GM19351 (cell line): ENCODE results near the gene FAM168A.

Experiments
- ATAC-seq: cut with Tn5 transposase; IDR thresholded peaks from one replicate; pipeline ENCODE4 v1.9.1; 2021; ENCODE audit warnings: mild to moderate bottlenecking, moderate library complexity; ENCODE audit not compliant: unreplicated experiment

The FAM168A gene

DNA sequence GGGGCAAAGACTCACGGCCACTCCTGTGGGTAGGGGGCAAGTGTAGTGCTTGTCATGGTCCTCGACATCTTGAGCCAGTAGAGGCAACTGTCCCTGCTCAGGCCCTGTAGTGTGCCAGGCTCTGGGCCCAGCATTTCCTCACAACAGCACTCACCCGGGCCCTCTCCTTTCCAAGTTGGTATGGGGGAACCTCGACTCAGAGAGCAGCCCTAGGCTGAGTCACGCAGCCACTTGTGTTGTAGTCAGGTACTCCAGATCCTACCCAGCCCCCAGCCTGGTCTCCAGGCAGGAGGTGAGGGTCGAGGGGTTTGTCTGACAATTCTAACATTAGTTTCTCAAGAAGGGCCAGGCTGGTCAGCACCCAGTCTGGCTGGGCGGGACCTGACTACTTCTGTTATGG is 217.6 kb downstream of the FAM168A start:
- no peak for ATAC-seq

DNA sequence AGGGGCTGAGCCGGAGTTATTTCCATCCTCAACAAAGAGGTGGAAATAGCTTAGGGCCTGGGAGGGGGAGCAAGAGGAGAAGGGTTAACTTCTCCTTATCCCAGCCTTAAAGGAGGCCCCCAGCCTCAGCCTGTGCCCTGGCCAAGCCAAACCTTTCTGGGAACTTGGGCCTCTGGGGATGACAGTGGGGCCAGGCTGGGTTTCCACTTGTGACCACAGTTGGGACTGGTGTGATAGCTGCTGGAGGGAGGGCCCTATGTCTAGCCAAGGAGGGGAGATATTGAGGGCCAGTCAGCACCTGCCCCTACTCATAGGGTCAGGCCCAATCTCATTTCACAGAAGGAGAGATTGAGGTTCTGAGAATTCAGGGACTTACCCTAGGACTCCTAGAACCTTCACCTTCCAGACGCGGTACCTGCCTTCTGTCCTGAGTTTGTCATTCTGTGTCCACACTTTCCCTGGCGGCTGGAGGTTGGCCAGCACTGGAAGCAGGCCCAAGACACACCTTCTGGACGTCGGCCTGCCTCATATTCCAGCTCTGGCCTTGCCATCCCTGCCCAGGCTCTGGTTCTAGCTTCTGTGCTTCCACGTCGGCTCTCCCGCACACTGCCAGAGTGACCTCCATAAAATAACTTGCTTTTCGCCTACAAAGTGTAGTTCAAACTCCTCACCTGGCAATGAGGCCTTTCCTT is 218.6 kb downstream of the FAM168A start:
- no peak for ATAC-seq

DNA sequence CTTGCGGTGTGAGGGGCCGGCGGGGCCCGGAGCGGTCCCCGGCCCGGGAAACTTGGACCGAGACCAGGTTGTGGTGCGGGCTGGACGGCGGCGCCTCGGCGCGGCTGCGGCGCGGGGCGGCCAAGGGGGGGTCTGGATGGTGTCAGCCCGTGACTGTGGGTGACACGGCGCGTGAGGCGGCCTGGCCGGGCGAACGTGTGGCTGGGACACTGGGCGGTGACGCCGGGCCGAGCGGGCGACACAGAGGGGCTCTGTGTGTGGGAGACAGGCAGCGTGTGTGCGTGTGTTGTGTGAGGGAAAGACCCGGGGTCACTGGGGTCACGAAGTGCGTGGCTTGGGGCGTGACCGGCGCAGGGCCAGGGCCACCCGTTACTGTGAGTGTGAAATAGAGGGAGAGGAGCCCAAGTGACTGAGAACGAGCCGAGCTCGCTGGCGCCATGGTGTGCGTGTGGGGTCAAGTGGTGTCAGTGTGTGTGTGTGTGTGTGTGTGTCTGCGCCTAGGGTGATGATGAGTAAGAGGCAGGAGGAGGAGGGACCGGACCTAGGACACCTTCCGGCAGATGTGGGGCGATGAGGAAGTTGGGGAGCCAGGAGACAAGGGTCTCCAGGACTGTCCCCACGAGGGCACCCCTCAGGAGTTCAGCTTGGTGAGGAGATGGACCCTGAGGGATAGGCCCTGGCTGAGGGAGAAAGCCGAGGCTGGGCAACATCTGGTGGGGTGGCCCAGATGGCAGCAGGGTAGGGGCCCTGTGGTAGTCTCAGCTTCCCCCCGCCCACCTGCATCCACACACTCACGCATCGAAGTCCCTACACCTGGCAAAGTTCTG is 220.9 kb downstream of the FAM168A start:
- ATAC-seq: peak; percentile 21

- ATAC-seq: peak; percentile 71
These were observed 221.6 kb downstream of the FAM168A start, which contains the start of gene RELT for GRCh38 chr11:73376160-73376802. Gene RELT, plus strand, starts transcription at chr11:73376399. Its CDS starts 12,738 bp downstream, at chr11:73389137.

GRCh38 chr11:73375830-73376159 is 222.1 kb downstream of the FAM168A start:
- no peak for ATAC-seq

DNA sequence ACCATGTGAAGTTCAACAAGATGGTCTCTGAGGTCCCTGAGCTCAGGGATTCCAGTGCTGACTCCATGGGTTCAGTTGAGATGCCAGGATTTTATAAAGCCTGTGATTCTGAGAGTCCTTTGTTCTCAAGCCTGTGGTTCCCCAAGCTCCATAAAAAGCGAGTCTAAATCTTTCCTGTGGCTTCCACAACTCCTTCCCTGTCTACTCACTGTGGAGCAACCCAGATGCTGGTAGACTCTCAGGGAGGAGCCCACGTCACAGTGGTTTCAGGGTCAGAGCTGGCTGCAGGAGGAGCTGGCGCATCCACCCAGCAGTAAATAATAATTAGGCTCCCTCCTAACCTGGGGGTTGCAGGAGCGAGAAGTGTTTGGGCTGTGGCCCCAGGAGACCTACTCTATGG is 223.8 kb downstream of the FAM168A start:
- no peak for ATAC-seq

- no peak for ATAC-seq
These were observed 225.4 kb downstream of the FAM168A start for GRCh38 chr11:73372375-73372993.

DNA sequence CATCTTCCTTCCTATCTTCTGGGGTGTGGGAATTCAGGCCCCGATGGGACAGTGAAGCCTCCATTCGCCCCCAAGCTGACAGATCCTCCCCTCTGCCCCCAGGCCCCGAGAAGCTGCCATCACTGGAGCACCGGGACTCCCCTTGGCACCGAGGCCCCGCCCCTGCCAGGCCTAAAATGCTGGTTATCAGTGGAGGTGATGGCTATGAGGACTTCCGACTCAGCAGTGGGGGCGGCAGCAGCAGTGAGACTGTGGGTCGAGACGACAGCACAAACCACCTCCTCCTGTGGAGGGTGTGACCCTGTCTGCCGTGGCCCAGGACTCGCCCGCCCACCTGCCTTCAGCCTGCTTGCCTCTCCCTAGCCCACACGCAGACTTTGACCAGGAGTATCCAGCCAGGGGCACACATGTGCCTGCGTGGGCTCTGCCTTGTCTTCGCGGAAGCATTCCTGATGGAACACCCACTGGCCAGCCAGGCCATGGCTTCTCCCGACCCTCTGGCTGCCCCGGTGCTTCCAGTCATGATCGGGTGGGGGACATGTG is 230.4 kb downstream of the FAM168A start:
- ATAC-seq: no peak

- no peak for ATAC-seq
These were observed 231.0 kb downstream of the FAM168A start for GRCh38 chr11:73366953-73367352.

DNA sequence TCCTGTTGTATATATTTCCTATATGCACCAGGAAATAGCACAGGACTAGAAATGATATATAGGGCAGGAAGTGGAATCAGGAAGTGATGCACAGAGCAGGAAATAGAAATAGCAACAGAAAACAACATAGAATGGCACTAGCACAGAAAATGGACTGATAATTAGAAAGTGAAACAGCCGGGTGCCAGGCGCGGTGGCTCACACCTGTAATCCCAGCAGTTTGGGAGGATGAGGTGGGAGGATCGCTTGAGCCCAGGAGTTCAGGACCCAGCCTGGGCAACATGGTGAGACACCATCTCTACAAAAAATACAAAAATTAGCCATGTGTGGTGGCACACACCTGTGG is 231.7 kb downstream of the FAM168A start:
- ATAC-seq: no peak

DNA sequence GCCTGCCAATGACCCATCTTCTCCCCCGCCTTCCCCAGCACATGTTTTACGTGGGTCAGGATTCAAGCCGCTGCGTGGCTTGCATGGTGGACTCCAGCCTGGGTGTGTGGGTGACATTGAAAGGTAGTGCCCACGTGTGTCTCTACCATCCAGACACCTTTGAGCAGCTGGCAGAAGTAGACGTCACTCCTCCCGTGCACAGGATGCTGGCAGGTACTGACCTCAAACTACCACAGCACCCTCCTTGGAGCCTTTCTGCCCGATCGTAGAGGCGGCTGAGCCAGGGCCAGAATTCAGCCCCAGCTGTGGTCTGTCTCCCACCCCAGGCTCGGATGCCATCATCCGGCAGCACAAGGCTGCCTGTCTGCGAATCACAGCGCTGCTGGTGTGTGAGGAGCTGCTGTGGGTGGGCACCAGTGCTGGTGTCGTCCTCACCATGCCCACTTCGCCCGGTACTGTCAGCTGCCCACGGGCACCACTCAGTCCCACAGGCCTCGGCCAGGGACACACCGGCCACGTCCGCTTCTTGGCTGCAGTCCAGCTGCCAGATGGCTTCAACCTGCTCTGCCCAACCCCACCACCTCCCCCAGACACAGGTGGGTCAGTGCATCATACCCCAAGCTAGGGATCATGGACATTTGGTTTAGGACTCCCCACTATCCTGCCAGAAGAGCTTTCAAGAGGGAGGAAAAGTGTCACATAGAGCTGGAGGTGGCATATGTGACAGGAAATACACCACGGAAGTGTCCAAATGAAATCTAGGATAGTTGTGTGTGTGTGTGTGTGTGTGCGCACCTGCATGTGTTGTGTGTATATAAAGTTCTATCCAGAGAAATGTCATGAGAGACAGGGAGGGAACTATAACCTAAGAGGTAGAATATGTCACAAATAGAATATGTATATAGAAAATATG is 232.3 kb downstream of the FAM168A start:
- no peak for ATAC-seq

GRCh38 chr11:73363147-73363546 is 234.8 kb downstream of the FAM168A start:
- no peak for ATAC-seq

DNA sequence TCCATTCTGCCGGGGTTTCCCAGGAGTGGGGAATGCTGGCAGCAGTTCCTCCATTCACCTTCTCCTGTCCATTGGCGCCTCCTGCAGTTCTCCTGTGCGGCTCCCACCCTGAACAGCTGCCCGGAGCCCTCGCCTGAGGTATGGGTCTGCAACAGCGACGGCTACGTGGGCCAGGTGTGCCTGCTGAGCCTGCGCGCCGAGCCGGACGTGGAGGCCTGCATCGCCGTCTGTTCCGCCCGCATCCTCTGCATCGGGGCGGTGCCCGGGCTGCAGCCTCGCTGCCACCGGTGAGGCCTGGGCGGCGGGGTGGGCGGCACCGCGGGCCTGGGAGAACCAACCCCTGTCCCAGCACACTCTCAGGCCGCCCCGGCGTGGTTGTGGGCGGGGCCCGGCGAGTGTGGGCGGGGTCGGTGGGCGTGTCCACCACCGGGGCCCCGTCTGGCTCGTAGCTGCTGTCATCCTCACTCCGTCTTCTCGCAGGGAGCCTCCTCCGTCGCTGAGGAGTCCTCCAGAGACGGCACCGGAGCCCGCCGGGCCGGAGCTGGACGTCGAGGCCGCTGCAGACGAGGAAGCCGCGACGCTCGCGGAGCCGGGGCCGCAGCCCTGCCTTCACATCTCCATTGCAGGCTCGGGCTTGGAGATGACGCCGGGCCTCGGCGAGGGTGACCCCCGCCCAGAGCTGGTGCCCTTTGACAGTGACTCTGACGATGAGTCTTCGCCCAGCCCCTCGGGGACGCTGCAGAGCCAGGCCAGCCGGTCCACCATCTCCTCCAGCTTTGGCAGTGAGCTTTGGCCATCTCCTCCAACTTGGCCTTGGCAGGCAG is 235.7 kb downstream of the FAM168A start:
- no peak for ATAC-seq

DNA sequence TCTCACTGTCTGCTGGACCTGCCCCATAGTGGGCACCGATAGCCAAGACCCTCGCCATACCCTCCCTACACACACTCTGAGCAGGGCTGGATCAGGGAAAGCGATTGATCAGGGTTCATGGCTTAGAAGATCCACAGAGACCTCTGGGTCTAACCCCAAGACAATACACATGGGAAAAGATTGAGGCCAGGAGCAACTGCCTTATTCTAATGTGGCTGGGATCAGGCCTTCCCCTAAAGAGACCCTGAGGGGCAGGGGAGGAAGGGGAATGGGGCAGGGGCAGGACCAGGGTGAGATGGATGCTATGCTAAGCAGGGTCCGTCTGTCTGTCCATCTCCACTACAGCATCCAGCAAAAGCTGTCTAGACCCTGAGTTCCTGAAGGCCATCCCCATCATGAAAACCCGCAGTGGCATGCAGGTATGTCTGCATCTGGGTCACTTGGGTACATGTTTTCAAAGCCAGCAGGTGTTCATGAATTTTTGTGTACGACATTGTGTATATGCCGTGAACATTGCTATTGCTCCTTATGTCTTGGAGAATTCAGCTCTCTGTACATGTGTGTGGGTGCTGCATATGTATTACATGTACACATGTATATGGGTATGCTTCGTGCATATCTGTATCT is 237.1 kb downstream of the FAM168A start:
- ATAC-seq: no peak

GRCh38 chr11:73359930-73360742 is 237.8 kb downstream of the FAM168A start:
- no peak for ATAC-seq

DNA sequence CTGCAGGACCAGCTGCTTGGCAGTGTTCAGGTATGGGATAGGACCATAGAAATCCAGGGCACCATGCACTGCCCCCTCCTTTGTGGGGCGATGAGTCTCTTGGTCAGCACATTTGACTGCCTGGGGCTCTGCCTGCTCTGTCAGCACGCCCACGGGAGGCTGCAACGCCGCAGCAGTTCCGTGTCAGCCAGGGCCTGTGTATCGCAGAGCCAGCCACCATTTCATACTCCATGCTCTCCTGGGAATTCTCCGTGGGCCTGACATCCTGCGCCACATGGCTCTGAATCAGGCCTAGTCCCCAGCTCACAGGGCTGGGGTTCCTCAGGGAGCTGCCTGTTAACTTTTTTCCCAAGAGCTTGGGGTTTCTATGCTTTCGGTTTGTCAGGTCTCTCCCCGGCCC is 238.6 kb downstream of the FAM168A start:
- no peak for ATAC-seq

- no peak for ATAC-seq
These were observed 239.8 kb downstream of the FAM168A start for GRCh38 chr11:73358071-73358470.
